GM12874 (cell line): ENCODE measurements around the gene OPN4.

Experiments used
- TF ChIP-seq, protein P1 (sequence below): IDR thresholded peaks from 2 replicates; pipeline ENCODE4 v1.5.1; 2011; ENCODE audit warnings: low read depth, mild to moderate bottlenecking, control low read depth, low read length, moderate library complexity; ENCODE audit not compliant: insufficient read depth

The OPN4 gene

GRCh38 chr10:86665218-86665607, 10.9 kb downstream of the OPN4 start:
- TF ChIP-seq, protein P1, sequence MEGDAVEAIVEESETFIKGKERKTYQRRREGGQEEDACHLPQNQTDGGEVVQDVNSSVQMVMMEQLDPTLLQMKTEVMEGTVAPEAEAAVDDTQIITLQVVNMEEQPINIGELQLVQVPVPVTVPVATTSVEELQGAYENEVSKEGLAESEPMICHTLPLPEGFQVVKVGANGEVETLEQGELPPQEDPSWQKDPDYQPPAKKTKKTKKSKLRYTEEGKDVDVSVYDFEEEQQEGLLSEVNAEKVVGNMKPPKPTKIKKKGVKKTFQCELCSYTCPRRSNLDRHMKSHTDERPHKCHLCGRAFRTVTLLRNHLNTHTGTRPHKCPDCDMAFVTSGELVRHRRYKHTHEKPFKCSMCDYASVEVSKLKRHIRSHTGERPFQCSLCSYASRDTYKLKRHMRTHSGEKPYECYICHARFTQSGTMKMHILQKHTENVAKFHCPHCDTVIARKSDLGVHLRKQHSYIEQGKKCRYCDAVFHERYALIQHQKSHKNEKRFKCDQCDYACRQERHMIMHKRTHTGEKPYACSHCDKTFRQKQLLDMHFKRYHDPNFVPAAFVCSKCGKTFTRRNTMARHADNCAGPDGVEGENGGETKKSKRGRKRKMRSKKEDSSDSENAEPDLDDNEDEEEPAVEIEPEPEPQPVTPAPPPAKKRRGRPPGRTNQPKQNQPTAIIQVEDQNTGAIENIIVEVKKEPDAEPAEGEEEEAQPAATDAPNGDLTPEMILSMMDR, result no peak

DNA sequence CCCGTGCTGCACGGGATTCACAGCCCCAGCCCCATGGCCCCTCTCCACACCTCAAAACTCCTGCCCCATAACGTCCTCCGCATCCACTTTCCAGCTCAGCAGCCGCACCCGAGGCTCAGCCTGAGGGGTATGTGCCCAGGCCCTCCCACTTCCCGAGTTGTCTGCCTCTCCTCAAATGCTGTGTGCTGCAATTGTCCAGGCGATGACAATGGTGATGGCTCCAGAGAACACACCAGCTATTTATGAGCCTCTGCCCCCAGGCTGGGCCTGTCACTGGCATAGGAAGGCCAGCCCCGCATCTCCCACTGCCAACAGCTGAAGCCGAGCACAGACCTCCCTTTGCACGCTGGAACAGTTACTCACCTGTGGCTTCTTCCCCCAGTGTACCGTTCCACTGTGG, 11.5 kb downstream of the OPN4 start:
- TF ChIP-seq, protein P1, result no peak

GRCh38 chr10:86666538-86666937, 12.2 kb downstream of the OPN4 start:
- TF ChIP-seq, protein P1, result no peak

DNA sequence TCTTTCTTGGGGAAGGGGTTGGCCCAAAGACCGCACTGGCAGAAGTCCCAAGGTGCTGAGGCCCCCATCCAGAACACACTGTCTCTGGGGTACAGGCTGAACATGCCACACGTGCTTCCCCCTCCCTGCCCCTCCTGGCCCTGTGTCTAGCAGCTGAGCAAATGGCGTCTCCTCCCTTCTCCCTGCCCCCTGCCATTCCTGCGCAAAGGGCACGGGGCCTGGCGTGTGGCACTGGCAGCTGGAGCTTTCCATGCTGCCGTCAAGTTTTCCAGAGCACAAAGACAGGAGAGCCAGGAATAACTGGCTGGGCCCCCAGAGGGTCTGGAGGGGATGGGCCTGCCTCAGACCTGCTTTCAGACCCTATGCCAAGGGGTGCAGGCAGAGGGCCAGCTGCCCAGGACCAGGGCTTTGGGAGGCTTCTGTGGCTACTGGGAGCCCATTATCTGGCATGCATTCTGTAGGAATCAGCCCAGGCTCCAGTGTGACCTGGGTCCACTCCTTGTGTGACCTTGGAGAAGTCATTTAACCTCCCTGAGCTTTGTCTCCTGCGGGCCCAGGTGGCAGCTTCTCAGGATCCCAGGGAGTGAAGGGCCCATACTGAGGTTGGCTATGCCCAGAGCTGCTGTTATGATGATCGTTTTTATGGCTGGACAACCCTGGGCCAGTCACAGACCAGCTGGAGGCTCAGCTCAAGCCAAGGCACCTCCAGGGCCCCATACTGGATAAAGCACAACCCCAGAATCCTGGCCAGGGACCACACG, 13.3 kb downstream of the OPN4 start:
- TF ChIP-seq, protein P1, result no peak

GRCh38 chr10:86668297-86669165, 14.2 kb downstream of the OPN4 start, which contains the start of gene LDB3:
TSS of gene LDB3 (plus strand) at chr10:86668511. CDS start at chr10:86668692, 181 bp downstream.
- TF ChIP-seq, protein P1, result no peak

- TF ChIP-seq, protein P1, result no peak
These were observed 16.0 kb downstream of the OPN4 start for GRCh38 chr10:86670290-86670811.

DNA sequence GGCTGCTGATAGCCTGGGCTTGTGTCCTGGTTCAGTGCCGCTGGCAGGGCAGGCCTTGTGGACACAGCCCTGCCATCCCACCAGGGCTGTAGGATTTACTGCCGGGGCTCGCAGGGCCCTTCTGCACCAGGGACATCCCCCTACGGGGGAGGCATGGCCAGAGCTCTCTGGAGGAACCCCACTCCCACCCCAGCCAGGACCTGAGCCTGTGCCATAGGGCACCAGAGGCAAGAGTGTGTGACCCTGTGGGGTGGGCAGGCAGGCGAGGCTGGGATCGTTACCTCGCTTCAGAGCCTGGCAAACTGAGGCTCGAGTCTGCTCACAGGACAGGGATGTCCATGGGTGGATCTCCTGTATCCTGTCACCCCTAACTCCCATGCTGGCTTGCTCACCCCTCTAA, 16.5 kb downstream of the OPN4 start:
- TF ChIP-seq, protein P1, result no peak
